ENCODE results near the gene CEP112.
"Not testable (repeated sequence)": the region's sequence is repeated elsewhere in the genome, so short reads cannot be mapped to it uniquely, and the experiment has no call there.

The CEP112 gene

GRCh38 chr17:65813306-65813705 lies 378.6 kb downstream of the CEP112 start:
- no peak overlapping the region for H3K27ac ChIP-seq
- no peak for TF ChIP-seq CTCF (IDR thresholded peaks at IDR 0.05)
- no peak for TF ChIP-seq ZFX (IDR thresholded peaks at IDR 0.05; ENCODE audit: borderline replicate concordance)

- no peak overlapping the region for H3K27ac ChIP-seq
- TF ChIP-seq CTCF (IDR thresholded peaks at IDR 0.05), result no peak
- no peak for TF ChIP-seq ZFX (IDR thresholded peaks at IDR 0.05; ENCODE audit: borderline replicate concordance)
These were observed 380.9 kb downstream of the CEP112 start for GRCh38 chr17:65811043-65811442.

GRCh38 chr17:65809366-65809765 lies 382.6 kb downstream of the CEP112 start:
- no peak for TF ChIP-seq CTCF (IDR thresholded peaks at IDR 0.05)
- no peak for TF ChIP-seq ZFX (IDR thresholded peaks at IDR 0.05; ENCODE audit: borderline replicate concordance)
- H3K27ac ChIP-seq, result no peak overlapping the region

DNA sequence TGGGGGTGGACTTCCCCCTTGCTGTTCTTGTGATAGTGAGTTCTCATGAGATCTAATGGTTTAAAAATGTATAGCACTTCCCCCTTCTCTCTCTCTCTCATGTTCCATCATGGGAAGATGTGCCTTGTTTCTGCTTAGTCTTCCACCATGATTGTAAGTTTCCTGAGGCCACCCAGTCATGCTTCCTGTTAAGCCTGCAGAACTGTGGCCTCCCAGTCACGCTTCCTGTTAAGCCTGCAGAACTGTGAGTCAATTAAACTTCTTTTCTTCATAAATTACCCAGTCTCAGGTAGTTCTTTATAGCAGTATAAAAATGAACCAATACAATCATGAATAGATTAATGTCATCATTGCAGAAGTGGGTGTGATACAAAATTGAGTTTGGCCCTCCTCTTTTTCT lies 383.4 kb downstream of the CEP112 start:
- not testable (repeated sequence) for H3K27ac ChIP-seq

DNA sequence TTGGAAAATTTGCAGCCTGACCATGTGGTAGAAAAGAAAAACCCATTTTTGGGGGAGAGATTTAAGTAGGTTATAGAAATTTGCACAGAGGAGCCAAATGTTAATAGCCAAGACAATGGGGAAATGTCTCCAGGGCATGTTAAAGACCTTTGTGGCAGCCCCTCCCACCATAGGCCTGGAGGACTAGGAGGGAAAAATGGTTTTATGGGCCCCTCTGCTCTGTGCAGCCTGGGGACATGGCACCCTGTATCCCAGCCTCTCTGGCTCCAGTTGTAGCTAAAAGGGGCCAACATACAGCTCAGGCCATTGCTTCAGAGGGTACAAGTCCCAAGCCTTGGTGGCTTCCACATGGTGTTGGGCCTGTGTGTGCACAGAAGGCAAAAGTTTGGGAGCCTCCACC lies 384.6 kb downstream of the CEP112 start:
- no peak overlapping the region for H3K27ac ChIP-seq
- no peak for TF ChIP-seq ZFX (IDR thresholded peaks at IDR 0.05; ENCODE audit: borderline replicate concordance)
- no peak for TF ChIP-seq CTCF (IDR thresholded peaks at IDR 0.05)

- TF ChIP-seq ZFX (IDR thresholded peaks at IDR 0.05; ENCODE audit: borderline replicate concordance), result no peak
- TF ChIP-seq CTCF (IDR thresholded peaks at IDR 0.05), result no peak
- H3K27ac ChIP-seq, result no peak overlapping the region
These were observed 390.4 kb downstream of the CEP112 start for GRCh38 chr17:65801513-65801912.

DNA sequence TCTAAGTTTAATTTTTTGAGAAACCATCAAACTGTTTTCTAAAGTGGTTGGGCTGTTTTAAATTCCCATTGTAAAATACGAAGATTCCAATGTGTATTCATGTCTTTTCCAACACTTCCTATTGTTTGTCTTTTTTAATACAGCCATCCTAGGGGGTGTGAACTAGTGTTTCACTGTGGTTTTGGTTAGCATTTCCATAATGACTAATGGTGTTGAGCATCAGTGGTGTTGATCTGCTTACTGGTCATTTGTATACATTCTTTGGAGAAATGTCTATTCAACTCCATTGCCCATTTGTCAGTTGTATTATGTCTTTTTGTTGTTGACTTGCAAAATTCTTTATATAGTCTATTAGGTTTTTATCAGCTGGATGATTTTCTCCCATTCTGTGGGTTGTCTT lies 391.3 kb downstream of the CEP112 start:
- TF ChIP-seq CTCF (IDR thresholded peaks at IDR 0.05) (no peak), ZFX (IDR thresholded peaks at IDR 0.05; ENCODE audit: borderline replicate concordance) (no peak)
- H3K27ac ChIP-seq, result no peak overlapping the region

DNA sequence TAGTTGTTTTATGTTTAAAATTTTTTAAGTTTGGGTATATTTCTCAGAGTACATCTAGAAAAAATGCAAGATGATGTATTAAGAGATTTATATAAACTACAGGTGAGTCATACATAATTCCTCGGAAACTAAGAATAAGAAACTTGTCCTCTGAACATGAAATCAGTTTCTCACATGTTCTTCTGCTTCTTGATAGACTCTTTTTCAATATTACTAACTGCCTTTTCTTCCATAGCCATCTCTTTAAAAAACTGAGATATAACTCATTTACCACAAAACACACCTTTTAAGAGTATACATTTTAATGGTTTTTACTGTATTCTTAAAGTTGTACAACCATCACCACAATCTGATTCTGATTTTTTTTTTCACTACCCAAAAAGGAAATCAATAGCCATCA lies 392.1 kb downstream of the CEP112 start:
- no peak for TF ChIP-seq CTCF (IDR thresholded peaks at IDR 0.05)
- TF ChIP-seq ZFX (IDR thresholded peaks at IDR 0.05; ENCODE audit: borderline replicate concordance), result no peak
- H3K27ac ChIP-seq, result no peak overlapping the region
